Measurements from ENCODE around the gene SH2B3. TPM values are rescaled to one million over a fixed set of nuclear protein-coding genes. Genes with fewer than 3 reads are reported as not detected.

SH2B3 gene
- total RNA-seq, 1 donor from 2014 or later: 50.5 TPM

DNA sequence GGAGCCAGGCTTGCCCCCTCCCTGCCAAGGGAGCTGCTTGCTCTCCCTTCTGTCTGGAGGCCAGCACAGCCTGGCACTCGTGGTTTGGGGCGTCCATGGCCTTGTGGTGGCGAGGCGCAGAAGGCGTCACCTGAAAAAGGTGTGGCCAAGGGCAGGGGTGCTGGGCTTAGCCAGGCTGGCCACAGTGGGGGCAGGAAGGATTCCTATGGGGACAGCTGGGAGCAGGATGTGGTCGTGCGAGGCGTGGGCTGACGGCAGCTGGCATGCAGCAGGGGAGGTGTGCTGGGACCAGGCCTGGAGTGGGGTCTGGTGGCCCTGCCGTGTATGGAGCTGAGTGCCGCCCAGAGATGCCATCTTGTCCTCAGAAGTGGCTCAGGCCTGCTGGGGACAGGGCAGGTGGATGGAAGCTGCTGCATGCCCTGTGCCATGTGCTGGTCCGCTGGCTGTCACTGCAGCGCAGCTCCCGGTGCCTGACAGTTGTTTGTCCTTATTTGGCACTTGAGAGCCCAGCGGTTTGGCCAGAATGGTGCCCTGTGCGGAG lies 30.0 kb downstream of the SH2B3 start:
- Histone ChIP-seq H3K27me3 (ENCODE audit: low read depth) (no peaks in the 10 kb centered on the region), H3K4me1 (peaks cover 100% of the 10 kb centered on the region), H3K27ac (replicated peaks) (peak overlapping the region; percentile 97), H3K36me3 (no peaks in the 10 kb centered on the region), H3K9me3 (replicated peaks) (no peaks in the 10 kb centered on the region), H3K4me3 (no peak overlapping the region)
- intact Hi-C loops (cut with micrococcal nuclease): no loop called here
- TF ChIP-seq, protein P1, sequence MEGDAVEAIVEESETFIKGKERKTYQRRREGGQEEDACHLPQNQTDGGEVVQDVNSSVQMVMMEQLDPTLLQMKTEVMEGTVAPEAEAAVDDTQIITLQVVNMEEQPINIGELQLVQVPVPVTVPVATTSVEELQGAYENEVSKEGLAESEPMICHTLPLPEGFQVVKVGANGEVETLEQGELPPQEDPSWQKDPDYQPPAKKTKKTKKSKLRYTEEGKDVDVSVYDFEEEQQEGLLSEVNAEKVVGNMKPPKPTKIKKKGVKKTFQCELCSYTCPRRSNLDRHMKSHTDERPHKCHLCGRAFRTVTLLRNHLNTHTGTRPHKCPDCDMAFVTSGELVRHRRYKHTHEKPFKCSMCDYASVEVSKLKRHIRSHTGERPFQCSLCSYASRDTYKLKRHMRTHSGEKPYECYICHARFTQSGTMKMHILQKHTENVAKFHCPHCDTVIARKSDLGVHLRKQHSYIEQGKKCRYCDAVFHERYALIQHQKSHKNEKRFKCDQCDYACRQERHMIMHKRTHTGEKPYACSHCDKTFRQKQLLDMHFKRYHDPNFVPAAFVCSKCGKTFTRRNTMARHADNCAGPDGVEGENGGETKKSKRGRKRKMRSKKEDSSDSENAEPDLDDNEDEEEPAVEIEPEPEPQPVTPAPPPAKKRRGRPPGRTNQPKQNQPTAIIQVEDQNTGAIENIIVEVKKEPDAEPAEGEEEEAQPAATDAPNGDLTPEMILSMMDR (IDR thresholded peaks at IDR 0.05; ENCODE audit: borderline replicate concordance): no peak
- DNase-seq: no peak

DNA sequence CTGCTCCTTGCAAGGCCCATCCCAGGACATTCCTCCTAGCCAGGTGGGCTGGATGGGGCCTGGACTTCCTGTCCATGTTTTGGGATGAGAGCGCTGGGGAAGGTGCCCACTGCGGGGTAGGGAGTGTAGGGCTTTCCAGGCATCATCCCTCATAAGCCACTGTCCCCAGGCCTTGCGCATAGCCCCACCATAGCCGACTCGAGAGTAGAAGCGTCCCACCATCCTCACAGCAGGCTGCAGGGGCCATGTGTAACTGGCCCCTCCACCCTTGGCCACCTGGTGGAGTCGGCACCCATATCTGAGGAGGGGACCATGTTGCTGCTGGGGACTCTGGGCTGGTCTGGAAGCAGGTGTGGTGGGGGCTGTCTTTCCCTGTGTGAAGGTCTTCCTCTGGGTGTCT lies 30.5 kb downstream of the SH2B3 start:
- Histone ChIP-seq H3K27me3 (ENCODE audit: low read depth) (no peaks in the 10 kb centered on the region), H3K27ac (replicated peaks) (peak overlapping the region; percentile 97), H3K9me3 (replicated peaks) (no peaks in the 10 kb centered on the region), H3K4me3 (no peak overlapping the region), H3K4me1 (peaks cover 100% of the 10 kb centered on the region), H3K36me3 (no peaks in the 10 kb centered on the region)
- TF ChIP-seq, protein P1 (IDR thresholded peaks at IDR 0.05; ENCODE audit: borderline replicate concordance): no peak
- DNase-seq: no peak
- intact Hi-C loops (cut with micrococcal nuclease): no loop called here

DNA sequence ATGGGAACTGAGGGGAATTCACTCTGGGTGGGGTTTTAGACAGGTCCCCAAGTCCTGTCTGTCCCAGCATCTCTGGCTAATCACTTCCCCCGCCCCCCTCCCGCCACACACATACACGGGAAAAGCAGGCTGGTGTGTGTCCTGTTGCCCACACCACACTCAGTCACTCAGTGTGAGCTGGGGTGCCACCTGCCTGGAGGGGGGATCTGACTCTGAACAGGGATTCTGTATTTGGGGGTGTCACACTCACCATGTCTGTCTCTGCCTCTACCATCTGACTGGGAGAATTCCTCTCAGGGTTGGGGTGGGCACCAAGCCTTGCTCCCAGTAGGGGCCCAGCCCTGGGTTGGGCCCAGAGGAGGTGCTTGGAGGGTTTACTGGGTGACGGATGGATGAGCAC lies 31.1 kb downstream of the SH2B3 start:
- Histone ChIP-seq H3K36me3 (no peaks in the 10 kb centered on the region), H3K4me1 (peaks cover 100% of the 10 kb centered on the region), H3K4me3 (no peak overlapping the region), H3K9me3 (replicated peaks) (no peaks in the 10 kb centered on the region), H3K27ac (replicated peaks) (peak overlapping the region; percentile 97), H3K27me3 (ENCODE audit: low read depth) (no peaks in the 10 kb centered on the region)
- TF ChIP-seq, protein P1 (IDR thresholded peaks at IDR 0.05; ENCODE audit: borderline replicate concordance): no peak
- DNase-seq: no peak
- intact Hi-C loops (cut with micrococcal nuclease): no loop called here

DNA sequence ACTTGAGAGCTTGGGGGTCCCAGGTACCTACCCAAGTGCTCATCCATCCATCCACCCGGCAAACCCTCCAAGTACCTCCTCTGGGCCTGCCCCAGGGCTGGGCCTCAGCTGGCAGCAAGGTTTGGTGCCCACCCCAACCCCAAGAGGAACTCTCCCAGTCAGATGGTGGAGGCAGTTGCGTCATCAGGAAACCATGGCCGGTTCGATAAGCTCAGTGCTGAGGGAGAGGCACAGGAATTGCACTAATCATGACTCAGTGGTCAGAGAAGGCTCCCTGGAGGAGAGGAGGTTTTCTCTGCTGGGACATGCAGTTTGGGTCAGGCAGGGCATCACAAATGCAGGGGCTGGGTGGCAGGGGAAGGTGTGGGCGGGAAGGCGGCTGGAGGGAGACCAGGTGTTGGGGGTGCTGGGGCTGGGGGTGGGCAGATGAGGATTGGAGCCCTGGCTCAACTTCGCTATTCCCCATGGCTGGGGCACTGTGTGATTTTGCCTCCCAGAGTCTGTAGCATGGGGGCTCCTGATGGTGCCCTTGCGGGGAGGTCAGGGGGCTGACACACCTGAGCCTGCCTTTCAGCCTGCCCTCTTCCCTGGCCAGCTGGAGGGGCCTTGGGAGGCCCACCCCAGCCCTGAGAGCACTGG lies 32.2 kb downstream of the SH2B3 start:
- intact Hi-C loops (cut with micrococcal nuclease): no loop called here
- no peak for DNase-seq
- TF ChIP-seq, protein P1 (IDR thresholded peaks at IDR 0.05; ENCODE audit: borderline replicate concordance): no peak
- H3K27ac ChIP-seq (replicated peaks): peak overlapping the region; percentile 97
- no peaks in the 10 kb centered on the region for H3K9me3 ChIP-seq (replicated peaks)
- H3K27me3 ChIP-seq (ENCODE audit: low read depth): no peaks in the 10 kb centered on the region
- H3K36me3 ChIP-seq: peaks cover 6% of the 10 kb centered on the region
- peaks cover 100% of the 10 kb centered on the region for H3K4me1 ChIP-seq
- no peak overlapping the region for H3K4me3 ChIP-seq

DNA sequence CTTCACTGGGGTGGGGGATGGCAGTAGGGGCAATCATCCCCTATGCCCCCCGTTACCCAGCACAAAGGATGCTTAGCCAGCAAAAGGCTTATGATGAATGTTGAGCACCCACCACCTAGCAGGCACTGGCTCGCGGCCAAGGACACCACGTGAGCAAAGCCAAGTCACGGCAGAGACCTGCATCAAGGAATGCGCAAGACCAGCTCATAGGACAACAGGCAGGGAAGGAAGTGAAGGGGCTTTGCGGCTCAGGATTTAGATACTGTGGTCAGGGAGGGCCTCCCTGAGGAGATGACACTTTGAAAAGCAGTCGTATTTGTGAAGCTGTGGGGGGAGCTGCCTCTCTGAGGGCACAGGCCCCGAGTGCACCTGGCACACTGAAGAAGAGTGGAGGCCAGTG lies 32.8 kb downstream of the SH2B3 start:
- Histone ChIP-seq H3K4me1 (peaks cover 100% of the 10 kb centered on the region), H3K36me3 (peaks cover 6% of the 10 kb centered on the region), H3K27ac (replicated peaks) (peak overlapping the region; percentile 97), H3K4me3 (no peak overlapping the region), H3K27me3 (ENCODE audit: low read depth) (no peaks in the 10 kb centered on the region), H3K9me3 (replicated peaks) (no peaks in the 10 kb centered on the region)
- TF ChIP-seq, protein P1 (IDR thresholded peaks at IDR 0.05; ENCODE audit: borderline replicate concordance): no peak
- no peak for DNase-seq
- intact Hi-C loops (cut with micrococcal nuclease): no loop called here
